HS-5 (cell line): Measurements from ENCODE around the gene PDLIM5.
A peak's percentile ranks its signal among the peaks of the same experiment; 100 is the strongest.
"Not testable (repeated sequence)": the region's sequence is repeated elsewhere in the genome, so short reads cannot be mapped to it uniquely, and the experiment has no call there.

Experiments used
- DNase-seq: peaks from one replicate; pipeline ENCODE4 v3.0.0-alpha.2; 2012; ENCODE audit warnings: low read depth

The PDLIM5 gene, protein sequence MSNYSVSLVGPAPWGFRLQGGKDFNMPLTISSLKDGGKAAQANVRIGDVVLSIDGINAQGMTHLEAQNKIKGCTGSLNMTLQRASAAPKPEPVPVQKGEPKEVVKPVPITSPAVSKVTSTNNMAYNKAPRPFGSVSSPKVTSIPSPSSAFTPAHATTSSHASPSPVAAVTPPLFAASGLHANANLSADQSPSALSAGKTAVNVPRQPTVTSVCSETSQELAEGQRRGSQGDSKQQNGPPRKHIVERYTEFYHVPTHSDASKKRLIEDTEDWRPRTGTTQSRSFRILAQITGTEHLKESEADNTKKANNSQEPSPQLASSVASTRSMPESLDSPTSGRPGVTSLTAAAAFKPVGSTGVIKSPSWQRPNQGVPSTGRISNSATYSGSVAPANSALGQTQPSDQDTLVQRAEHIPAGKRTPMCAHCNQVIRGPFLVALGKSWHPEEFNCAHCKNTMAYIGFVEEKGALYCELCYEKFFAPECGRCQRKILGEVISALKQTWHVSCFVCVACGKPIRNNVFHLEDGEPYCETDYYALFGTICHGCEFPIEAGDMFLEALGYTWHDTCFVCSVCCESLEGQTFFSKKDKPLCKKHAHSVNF

GRCh38 chr4:94451695-94452475 lies at the start of gene PDLIM5:
Gene PDLIM5, plus strand, starts transcription at chr4:94451942. Its CDS starts 3,347 bp downstream, at chr4:94455289.
- DNase-seq, result peak; percentile 55

DNA sequence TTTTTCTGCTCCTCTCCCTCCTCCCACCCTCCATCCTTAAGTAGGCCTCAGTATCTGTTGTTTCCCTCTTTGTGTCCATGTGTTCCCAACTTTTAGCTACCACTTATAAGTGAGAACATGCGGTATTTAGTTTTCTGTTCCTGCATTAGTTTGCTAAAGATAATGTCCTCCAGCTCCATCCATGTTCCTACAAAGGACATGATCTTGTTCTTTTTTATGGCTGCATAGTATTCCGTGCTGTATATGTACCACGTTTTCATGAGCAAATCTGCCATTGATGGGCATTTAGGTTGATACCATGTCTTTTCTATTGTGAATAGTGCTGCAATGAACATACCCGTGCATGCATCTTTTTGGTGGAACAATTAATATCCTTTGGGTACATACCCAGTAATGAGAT lies 49.3 kb upstream of the PDLIM5 start:
- not testable (repeated sequence) for DNase-seq

GRCh38 chr4:94403751-94404150 lies 48.0 kb upstream of the PDLIM5 start:
- DNase-seq, result no peak

DNA sequence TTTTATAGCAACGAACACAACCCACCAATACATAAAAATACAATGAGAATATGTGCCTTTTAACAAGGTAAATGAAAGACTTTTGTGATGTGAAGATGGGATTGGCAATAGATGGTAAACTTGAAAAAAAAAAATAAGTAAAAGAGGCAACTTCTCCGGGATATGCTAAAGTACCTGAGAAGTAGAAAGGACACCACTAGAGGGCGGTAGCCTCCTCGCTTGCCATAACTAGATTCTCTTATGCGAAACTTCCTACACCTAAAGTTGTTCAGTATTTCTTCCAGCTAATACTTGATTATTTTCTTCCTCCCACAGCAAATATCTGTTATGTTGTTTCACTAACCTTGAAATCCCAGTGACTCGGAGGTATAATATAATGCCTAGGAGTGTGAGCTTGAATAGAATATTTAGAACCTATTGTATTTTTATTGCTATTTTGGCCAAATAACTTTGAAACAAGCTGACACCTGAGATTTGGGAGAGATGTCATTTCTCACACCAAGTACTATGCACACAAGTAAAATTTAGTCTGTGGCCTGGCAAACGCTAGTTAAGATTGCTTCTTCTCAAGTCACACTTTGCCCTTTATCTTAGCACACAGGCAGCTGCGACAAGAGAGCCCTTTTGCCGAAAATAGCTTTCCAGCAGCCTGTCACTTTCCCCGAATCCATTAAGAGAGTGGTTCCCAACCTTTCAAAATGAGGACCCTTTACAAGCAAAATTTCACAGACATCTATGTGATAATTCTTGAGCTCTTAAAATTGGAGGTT lies 44.9 kb upstream of the PDLIM5 start:
- DNase-seq, result peak; percentile 49

GRCh38 chr4:94407846-94408245 lies 43.9 kb upstream of the PDLIM5 start:
- DNase-seq, result no peak

DNA sequence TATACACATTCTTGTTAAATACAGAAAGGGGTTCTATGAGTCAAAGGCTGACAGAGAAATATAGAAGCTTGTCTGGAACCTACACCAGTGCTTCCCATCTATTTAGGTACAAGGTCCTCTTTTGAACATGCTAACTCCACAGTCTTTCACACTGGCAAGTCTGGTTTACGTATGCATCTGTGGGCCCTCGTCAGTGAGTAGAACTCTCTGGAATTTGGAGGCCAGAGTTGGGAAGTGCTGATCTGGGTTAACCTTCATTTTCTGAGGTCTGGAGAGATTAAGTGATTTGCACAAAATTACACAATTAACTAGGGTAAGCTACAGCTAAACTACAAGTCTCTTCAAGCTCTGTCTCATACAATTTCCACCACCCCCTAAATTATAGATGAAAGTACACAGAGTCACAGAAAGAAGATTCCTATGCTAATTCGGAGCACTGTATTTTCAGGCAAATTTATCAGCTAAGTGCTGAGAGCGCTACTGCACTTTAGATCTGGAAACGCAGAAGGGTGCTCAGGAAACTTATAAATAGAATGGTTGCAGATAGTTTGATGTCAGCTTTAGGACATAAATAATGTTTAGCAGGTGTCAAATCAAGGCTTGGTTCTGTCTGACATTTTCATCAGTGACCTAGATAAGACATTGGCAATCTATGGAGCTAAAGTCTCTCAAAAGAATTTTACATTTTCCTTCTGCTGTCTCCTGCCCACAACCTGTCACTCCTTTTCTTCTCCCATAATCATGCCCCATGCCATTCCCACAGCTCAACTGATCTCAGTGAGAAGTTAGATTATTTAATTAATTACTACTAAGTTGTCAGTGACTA lies 43.0 kb upstream of the PDLIM5 start:
- no peak for DNase-seq

GRCh38 chr4:94409375-94409679 lies 42.4 kb upstream of the PDLIM5 start:
- DNase-seq, result no peak

DNA sequence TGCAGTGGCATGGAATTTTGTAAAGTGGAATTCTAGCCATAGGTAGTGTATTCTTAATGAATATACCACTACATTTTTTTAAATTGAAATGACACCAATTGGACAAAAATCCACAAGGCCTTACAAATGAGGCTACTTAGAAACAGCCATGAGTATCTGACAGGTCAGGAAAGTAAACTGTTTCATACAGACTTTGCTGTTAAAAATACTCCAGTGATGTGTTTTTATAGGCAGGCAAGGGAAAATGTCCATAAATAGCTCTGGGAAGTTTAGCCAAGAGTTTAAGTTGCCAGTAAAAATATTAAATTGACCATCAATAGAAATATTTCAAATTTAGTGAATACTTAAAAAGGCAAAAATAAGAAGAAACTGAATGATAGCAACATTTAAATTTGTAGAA lies 41.8 kb upstream of the PDLIM5 start:
- no peak for DNase-seq

- DNase-seq, result peak; percentile 45
Measured at GRCh38 chr4:94410678-94411206, 41.0 kb upstream of the PDLIM5 start.

- no peak for DNase-seq
Measured at GRCh38 chr4:94411296-94411695, 40.4 kb upstream of the PDLIM5 start.

DNA sequence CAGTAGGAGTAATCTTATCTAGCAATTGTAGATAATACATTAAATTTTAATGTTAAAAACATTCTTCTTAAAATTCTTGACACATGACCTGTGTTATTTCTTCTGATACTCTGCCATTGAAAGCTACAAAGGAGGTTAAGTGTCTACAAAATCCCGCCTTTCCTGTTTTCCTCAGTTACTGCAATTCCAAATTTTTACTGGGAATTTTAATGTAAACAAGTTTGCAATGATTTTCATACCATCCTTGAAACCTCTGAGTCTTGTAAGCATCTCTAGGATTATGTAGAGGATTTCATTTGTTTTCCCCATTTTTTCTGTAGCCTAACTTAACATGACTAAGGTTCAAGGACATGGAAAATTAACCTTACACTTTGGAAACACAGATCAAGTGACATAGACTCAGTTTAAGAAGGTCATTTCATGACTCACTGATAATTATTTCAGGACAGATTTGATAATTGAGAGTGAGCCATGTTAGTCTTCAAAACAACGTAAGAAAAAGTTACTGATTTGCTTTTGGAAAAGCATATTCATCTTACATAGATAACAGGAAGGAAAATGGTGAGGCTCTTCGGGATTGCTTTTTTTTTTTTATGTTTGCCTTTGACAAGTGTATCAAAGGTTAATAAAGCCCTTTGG lies 39.6 kb upstream of the PDLIM5 start:
- no peak for DNase-seq

DNA sequence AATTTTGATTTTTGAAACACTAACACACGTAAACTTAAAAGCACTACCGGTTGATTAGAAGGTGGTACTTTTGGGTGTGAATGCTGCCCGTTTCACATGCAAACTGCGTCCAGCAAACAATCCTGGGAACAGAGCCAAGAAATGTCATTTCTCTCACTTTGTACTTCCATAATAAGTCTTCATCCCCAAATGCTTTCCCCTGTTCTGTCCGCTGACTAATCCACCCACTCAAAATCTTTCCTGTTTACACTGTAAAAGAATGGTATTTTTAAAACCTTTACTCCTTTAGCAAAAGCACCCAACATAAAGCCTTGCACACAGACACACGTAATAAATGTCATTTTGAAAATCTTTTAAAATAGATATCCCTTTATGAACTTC lies 39.1 kb upstream of the PDLIM5 start:
- no peak for DNase-seq

DNA sequence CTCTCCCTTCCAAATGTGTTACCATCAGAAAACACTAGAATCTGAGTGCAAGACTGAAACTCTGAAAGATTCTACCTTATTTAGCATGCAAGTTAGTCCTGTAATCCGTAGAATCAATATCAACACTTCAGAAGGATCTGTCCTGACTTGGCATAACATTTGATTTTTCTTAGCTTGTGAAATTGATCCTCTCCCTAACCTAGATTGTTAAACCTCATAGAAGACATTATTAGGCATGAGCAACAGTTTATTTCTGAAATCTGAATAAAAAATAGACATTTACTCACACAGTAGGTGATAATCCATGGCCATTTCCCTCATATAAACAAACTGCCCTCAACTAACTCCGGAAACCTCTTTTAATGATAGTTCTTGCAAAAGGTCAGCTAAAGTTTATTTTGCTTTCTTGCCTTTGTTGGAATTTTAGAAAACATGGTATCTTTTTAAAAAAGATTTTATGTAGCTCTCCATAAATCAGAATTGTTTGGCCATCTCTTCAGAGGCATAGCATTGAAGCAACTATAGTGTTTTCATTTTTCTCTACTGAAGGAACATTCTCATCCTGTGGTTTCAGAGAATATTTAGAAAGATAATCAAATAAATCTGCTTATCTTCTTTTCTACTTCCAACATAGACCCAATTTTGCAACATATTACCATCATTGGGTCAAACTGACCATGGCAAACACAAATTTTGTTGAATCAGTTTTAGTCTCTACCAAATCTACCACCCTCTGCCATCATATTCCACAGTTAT lies 38.5 kb upstream of the PDLIM5 start:
- DNase-seq, result no peak

GRCh38 chr4:94414907-94415306 lies 36.8 kb upstream of the PDLIM5 start:
- DNase-seq, result no peak

DNA sequence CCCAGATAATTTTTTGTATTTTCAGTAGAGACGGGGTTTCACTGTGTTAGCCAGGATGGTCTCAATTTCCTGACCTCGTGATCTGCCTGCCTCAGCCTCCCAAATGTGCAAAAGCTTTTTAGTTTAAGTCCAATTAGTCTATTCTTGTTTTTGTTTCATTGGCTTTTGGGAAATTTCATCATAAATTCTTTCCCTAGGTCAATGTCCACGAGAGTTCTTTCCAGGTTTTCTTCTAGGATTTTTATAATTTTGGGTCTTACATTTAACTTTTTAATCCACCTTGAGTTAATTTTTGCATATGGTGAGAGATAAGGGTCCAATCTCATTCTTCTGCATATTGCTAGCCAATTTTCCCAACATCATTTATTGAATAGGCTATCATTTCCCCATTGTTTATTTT lies 36.3 kb upstream of the PDLIM5 start:
- DNase-seq, result no peak

DNA sequence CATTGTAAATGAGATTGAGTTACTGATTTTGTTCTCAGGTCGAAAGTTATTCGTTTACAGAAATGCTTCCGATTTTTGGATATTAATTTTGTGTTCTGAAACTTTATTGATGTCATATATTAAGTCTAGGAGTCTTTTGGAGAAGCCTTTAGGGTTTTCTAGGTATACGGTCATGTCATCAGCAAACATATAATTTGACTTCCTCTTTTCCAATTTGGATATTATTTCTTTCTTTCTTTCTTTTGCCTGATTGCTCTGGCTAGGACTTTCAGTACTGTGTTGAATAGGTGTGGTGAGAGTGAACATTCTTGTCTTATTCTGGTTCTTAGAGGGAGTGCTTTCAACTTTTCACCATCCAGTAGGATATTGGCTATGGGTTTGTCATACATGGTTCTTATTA lies 35.4 kb upstream of the PDLIM5 start:
- DNase-seq, result no peak

GRCh38 chr4:94416981-94417380 lies 34.8 kb upstream of the PDLIM5 start:
- DNase-seq, result no peak

DNA sequence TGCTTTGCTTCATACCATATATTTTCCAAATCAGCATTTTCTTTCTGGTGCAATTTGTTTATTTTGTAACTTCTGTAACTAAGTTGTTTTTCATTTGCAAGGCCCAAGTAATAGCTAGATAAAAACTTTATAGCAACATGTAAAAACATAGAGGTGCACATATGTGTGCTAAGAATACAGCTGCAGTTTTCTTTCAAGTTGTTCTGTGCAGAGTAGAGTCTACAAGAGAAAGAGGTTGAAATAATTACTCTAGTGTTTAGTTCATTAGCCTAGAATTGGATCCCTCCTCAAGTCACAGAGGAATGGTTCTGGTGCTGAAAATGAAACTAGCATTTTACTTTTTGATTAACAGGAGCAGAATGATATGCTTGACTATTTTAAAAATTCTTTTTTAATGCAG lies 32.2 kb upstream of the PDLIM5 start:
- no peak for DNase-seq

DNA sequence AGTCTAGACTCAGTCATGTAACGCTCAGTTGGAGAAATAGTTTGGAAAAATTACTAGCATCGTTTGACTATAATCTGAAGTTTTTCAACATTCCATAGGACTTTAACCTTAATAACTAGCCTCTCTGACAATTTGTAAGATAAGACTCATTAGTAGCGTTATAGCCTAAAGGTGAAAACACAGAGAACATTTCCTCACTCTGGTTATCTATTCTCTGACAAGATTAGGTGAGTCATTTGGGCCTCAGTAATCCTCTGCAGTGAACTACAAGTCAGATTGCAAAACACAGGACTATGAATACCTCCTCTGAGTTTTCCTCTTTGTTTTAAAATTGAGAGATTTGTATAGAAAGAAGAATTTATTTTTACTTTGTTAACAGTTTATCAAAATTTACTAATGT lies 31.8 kb upstream of the PDLIM5 start:
- DNase-seq, result no peak

- DNase-seq, result no peak
Measured at GRCh38 chr4:94420356-94420755, 31.4 kb upstream of the PDLIM5 start.
